Stimulated activated naive CD8-positive, alpha-beta T cell treated with anti-CD3 and anti-CD28 coated beads, Interleukin-15, amount 100 ng/mL, for 72 hours (primary cell): ENCODE measurements around the gene MGMT.

ENCODE experiments used
- ATAC-seq: fragments of 150-1000 bp; cut with Tn5 transposase; 2 replicates; pipeline ENCODE4 v1.10.0; 2021; ENCODE audit warnings: mild to moderate bottlenecking, moderate library complexity
- DNase-seq, 2 donors: peaks; one replicate each; pipeline ENCODE4 v3.0.0; 2021 to 2022
- H3K27ac Mint-ChIP-seq, 2 donors: one replicate each; pipeline ENCODE4 v1.8.0; 2022; ENCODE audit warnings: mild to moderate bottlenecking in 2 of 2, mixed read lengths in 2 of 2, moderate library complexity in 2 of 2
- H3K27me3 Mint-ChIP-seq: one replicate; pipeline ENCODE4 v1.8.0; 2022; ENCODE audit warnings: mixed read lengths
- H3K4me1 Mint-ChIP-seq: one replicate; pipeline ENCODE4 v1.8.0; 2022; ENCODE audit warnings: mild to moderate bottlenecking, mixed read lengths
- H3K4me3 Mint-ChIP-seq, 2 donors: one replicate each; pipeline ENCODE4 v1.8.0; 2022; ENCODE audit warnings: mild to moderate bottlenecking in 2 of 2, mixed read lengths in 2 of 2, moderate library complexity in 1 of 2
- H3K9me3 Mint-ChIP-seq, 2 donors: one replicate each; pipeline ENCODE4 v1.8.0; 2022; ENCODE audit warnings: mixed read lengths in 2 of 2

Gene MGMT

DNA sequence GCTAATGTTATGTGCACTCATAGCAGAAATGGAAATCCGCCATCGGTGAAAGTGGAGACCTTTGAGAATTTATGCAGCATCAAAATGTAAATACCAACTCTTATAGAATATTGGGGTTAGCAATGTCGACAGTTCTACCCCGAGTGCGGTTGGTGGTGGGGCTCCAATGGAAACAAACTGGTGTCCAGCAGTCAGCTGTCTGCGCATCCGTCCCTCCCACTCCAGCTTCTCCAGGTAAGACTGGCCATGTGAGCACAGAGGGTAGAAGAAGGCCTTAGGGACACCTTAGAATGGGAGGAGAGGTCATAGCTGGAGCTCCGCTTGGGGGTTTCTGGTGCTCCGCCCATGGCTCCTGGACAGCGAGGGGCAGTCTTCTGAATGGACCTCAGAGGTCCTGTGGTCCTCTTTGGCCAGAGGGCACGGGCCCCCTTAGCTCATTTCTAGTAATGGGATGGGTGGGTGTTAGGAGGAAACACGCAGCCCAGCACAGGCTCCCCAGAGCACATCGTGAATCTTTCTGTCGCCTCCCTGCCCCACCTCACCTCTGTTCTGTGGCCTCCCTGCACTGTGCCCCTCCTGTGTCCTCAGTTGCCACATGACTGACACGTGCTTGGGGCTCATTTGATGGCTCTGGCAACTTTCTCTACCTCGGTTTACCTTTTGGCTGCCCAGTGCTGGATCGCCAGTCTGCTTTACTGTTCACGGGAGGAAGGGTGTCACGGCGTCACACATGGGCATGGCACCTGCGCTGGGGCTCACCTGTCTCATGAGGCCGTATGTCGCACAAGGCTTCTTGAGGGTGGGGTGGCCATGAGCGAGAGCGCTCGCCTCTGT lies 50.0 kb downstream of the MGMT start:
- Mint-ChIP-seq H3K9me3 (peaks cover 4 to 21% of the 10 kb centered on the region in 2 donors), H3K4me1 (peaks cover 8% of the 10 kb centered on the region), H3K27ac (no peak overlapping the region), H3K4me3 (no peak overlapping the region), H3K27me3 (no peaks in the 10 kb centered on the region)
- ATAC-seq (no peak), DNase-seq (no peak)

GRCh38 chr10:129517680-129518057 lies 50.6 kb downstream of the MGMT start:
- Mint-ChIP-seq H3K9me3 (peaks cover 0 to 16% of the 10 kb centered on the region in 2 donors), H3K27ac (no peak overlapping the region), H3K27me3 (no peaks in the 10 kb centered on the region), H3K4me3 (no peak overlapping the region), H3K4me1 (peaks cover 8% of the 10 kb centered on the region)
- no peak for DNase-seq
- no peak for ATAC-seq

DNA sequence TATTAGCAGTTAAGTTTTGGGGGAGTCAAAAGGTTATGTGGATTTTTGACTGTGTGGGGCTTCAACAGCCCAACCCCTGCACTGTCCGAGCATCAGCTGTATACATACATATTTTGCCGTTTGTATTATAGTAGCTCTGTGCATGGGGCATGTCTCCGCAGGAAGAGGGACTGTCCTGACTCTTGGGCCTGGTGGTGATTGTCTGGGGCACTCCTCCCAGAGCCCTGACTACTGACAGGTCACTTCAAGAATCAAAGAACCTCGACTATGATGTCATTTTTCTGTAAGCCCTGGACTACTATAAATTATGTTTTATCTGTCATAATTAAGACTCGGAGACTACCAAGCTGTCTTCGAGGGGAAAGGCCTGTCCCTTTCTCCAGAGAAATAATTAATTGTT lies 51.8 kb downstream of the MGMT start:
- ATAC-seq, result no peak
- Mint-ChIP-seq H3K4me1 (peaks cover 8% of the 10 kb centered on the region), H3K4me3 (no peak overlapping the region), H3K27ac (no peak overlapping the region), H3K27me3 (no peaks in the 10 kb centered on the region), H3K9me3 (peaks cover 0 to 13% of the 10 kb centered on the region in 2 donors)
- no peak for DNase-seq

DNA sequence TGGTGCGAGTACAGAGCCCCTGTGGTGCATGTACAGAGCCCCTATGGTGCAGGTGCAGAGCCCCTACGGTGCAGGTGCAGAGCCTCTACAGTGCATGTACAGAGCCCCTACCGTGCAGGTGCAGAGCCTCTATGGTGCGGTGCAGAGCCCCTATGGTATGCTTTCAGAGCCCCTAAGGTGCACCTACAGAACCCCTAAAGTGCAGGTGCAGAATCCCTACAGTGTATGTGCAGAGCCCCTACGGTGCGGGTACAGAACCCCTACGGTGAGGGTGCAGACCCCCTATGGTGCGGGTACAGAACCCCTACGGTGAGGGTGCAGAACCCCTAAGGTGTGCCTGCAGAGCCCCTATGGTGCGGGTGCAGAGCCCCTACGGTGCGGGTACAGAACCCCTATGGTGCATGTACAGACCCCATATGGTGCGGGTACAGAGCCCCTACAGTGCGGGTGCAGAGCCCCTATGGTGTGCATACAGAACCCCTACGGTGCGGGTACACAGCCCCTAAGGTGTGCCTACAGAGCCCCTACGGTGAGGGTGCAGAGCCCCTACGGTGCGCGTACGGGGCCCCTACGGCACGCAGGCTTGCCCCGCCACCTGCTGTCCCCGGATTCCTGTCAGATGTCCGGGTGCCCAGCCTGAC lies 53.5 kb downstream of the MGMT start:
- H3K27ac Mint-ChIP-seq, result no peak overlapping the region
- no peaks in the 10 kb centered on the region for H3K4me1 Mint-ChIP-seq
- H3K27me3 Mint-ChIP-seq, result no peaks in the 10 kb centered on the region
- DNase-seq (no peak), ATAC-seq (peak; percentile 66)
- H3K9me3 Mint-ChIP-seq, result peaks cover 0 to 13% of the 10 kb centered on the region in 2 donors
- no peak overlapping the region for H3K4me3 Mint-ChIP-seq

GRCh38 chr10:129521161-129522025 lies 54.4 kb downstream of the MGMT start:
- Mint-ChIP-seq H3K9me3 (peaks cover under 1 to 7% of the 10 kb centered on the region in 2 donors), H3K4me1 (no peaks in the 10 kb centered on the region), H3K27me3 (no peaks in the 10 kb centered on the region), H3K27ac (no peak overlapping the region), H3K4me3 (no peak overlapping the region)
- DNase-seq, result no peak
- ATAC-seq, result no peak

DNA sequence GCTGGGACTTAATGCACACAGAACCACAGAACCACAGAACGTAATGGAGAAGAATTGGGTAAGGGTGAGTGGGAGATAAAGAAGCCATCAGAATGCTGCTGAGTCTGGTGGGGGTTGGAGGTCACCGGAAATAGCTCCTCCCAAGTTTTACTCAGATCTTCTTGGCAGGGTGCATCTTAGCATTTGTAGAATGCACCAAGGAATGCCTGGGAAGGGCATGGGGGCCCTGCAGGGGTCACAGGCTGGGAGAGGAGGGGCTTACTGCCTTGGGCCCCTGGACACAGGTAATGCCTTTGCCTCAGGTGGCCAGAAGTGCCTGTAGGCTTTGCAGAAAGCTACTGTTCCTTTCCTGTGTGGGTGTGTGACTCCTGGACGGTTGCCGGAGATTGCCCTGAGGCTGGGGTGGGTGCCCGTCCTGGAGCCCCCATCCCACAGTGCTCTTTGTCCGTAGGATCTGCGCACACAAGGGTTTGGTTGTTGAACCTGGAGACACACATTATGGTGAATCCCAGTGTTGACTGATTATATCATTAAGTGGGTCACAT lies 55.1 kb downstream of the MGMT start:
- H3K4me1 Mint-ChIP-seq, result no peaks in the 10 kb centered on the region
- DNase-seq (no peak), ATAC-seq (no peak)
- H3K9me3 Mint-ChIP-seq, result peaks cover 4 to 7% of the 10 kb centered on the region in 2 donors
- H3K27me3 Mint-ChIP-seq, result no peaks in the 10 kb centered on the region
- H3K27ac Mint-ChIP-seq, result peak overlapping the region in 1 of 2 donors; percentile 68
- no peak overlapping the region for H3K4me3 Mint-ChIP-seq

DNA sequence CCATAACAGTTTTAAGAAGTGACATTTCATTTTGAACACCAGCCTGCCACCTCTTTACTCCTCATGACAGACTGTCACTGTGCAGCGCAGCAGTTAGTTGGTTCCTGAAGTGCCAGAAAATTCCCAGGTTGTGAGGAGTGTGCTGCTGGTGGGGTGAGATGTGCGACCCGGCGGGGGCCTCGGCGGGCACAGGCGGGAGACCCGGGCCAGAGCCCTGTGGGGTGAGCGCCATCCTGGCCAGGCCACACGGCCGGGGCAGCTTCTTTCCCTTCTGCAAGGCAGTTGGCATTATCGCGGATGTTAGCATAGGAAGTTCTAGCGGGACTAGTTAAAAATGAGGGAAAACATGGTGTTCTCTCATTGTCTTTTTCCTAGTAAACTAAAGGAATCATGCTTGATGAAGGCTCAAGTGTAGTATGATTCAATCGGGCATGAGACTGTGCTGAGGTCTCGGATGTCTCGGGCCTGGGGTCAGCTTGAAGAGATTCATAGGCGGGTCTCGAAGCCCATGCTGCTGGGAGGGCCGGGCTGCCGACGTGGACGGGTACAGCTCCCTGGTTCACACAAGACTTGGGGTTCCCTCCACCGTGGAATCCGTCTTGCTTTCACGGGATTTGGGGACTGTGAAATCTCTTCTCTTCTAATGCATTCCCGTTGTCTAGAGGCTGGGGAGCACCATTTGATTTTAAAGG lies 56.1 kb downstream of the MGMT start:
- Mint-ChIP-seq H3K4me3 (no peak overlapping the region), H3K4me1 (no peaks in the 10 kb centered on the region), H3K9me3 (peaks cover 11 to 17% of the 10 kb centered on the region in 2 donors), H3K27me3 (no peaks in the 10 kb centered on the region), H3K27ac (no peak overlapping the region)
- no peak for DNase-seq
- no peak for ATAC-seq

- no peak for ATAC-seq
These were observed 56.8 kb downstream of the MGMT start for GRCh38 chr10:129523723-129524316.

GRCh38 chr10:129524936-129525335 lies 57.9 kb downstream of the MGMT start:
- ATAC-seq, result no peak
- no peak overlapping the region for H3K27ac Mint-ChIP-seq
- no peaks in the 10 kb centered on the region for H3K4me1 Mint-ChIP-seq
- no peak for DNase-seq
- H3K9me3 Mint-ChIP-seq, result peaks cover 13 to 26% of the 10 kb centered on the region in 2 donors
- no peaks in the 10 kb centered on the region for H3K27me3 Mint-ChIP-seq
- no peak overlapping the region for H3K4me3 Mint-ChIP-seq

More at GRCh38 chr10:129523723-129524316, 56.8 kb downstream of the MGMT start:
- Mint-ChIP-seq H3K27ac (no peak overlapping the region), H3K4me3 (no peak overlapping the region), H3K4me1 (no peaks in the 10 kb centered on the region), H3K27me3 (no peaks in the 10 kb centered on the region), H3K9me3 (peaks cover 13 to 23% of the 10 kb centered on the region in 2 donors)
- DNase-seq, result no peak

GRCh38 chr10:129525401-129525801 lies 58.4 kb downstream of the MGMT start:
- DNase-seq (no peak), ATAC-seq (no peak)
- Mint-ChIP-seq H3K27ac (no peak overlapping the region), H3K4me1 (no peaks in the 10 kb centered on the region), H3K4me3 (no peak overlapping the region), H3K27me3 (no peaks in the 10 kb centered on the region), H3K9me3 (peaks cover 13 to 26% of the 10 kb centered on the region in 2 donors)

DNA sequence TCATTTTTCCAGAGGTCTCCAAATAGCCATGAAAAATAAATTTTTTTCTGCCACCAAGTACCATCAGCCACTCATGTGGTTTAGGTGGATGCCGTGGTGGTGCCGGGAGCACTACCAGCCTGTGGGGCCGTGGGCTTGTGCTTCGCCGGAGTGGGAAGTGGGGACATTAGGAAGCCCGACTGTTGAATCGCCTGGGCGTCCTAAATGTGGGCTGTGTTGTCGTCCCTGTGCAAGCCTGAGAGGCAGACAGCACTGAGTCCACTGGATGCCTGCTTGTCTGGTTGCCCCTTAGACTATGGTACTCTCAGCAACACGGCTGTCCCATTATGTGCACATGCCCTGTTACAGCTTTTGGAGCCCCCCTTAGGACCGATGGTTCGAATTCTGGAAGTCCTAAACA lies 59.9 kb downstream of the MGMT start:
- ATAC-seq, result no peak
- Mint-ChIP-seq H3K4me3 (no peak overlapping the region), H3K4me1 (peaks cover 11% of the 10 kb centered on the region), H3K27ac (no peak overlapping the region), H3K9me3 (peaks cover 13 to 21% of the 10 kb centered on the region in 2 donors), H3K27me3 (no peaks in the 10 kb centered on the region)
- no peak for DNase-seq

GRCh38 chr10:129528376-129528978 lies 61.4 kb downstream of the MGMT start:
- DNase-seq (no peak), ATAC-seq (no peak)
- H3K27me3 Mint-ChIP-seq, result no peaks in the 10 kb centered on the region
- H3K4me3 Mint-ChIP-seq, result no peak overlapping the region
- peaks cover 25% of the 10 kb centered on the region for H3K4me1 Mint-ChIP-seq
- peak overlapping the region in 1 of 2 donors; percentile 2 for H3K27ac Mint-ChIP-seq
- peaks cover 13 to 30% of the 10 kb centered on the region in 2 donors for H3K9me3 Mint-ChIP-seq

DNA sequence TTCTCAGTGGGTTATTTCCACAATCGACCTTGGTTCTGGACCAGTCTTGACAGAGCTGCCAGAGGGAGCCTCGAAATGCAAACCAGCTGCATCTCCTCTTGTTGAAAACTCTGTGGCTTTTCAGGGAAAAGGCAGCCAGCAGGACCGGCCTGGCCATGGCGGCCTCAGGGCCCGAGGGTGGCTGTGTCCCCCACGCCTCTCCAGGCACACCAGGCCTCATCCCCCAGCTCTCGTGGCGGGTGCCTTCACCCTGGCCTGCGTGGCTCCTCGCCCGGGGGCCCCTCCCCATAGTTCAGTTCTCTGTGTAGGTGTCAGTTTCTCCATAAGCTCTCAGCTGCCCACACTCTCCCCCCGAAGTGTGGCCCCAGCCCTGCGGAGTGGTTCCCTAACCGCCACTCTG lies 63.5 kb downstream of the MGMT start:
- no peaks in the 10 kb centered on the region for H3K27me3 Mint-ChIP-seq
- H3K4me3 Mint-ChIP-seq, result no peak overlapping the region
- H3K9me3 Mint-ChIP-seq, result peaks cover 18 to 50% of the 10 kb centered on the region in 2 donors
- no peak for DNase-seq
- peaks cover 33% of the 10 kb centered on the region for H3K4me1 Mint-ChIP-seq
- no peak overlapping the region for H3K27ac Mint-ChIP-seq
- ATAC-seq, result peak; percentile 48

- H3K4me1 Mint-ChIP-seq, result peaks cover 33% of the 10 kb centered on the region
- peaks cover 17 to 57% of the 10 kb centered on the region in 2 donors for H3K9me3 Mint-ChIP-seq
- H3K27ac Mint-ChIP-seq, result no peak overlapping the region
- no peak for ATAC-seq
- H3K27me3 Mint-ChIP-seq, result no peaks in the 10 kb centered on the region
- DNase-seq, result no peak
- no peak overlapping the region for H3K4me3 Mint-ChIP-seq
These were observed 64.3 kb downstream of the MGMT start for GRCh38 chr10:129531195-129531968.
